ENCODE data around the gene CAND2.
"Not testable (repeated sequence)": the region's sequence is repeated elsewhere in the genome, so short reads cannot be mapped to it uniquely, and the experiment has no call there.

The CAND2 gene

DNA sequence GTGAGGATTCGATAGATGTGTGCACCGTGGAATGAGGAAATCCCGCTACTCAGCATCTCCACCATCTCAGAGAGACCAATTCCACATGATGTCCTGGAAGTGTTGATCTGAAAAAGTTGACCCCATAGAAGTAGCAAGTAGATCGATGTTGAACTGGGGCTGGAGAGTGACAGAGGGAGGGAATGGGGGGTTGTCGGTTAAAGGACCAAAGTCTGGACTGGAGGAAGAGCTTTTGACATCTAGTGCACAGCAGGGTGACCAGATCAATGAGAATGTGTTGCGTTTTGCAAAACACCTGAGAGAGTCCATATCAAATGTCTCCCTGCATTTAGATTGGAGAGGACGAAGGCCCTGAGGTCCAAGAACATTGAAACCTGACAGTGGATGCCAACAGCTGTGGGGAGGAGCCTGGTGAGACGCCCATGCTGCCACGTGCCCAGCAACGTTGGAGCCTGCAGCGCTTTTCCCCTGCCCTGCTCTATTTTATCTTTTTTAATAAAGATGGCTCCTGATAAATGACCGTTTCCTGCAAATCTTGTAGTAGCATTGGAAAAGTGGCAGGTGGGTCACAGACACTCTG is 75.0 kb downstream of the CAND2 start:
- H3K4me3 ChIP-seq (ENCODE audit: low read depth, low read length), result no peak overlapping the region
- no peak for TF ChIP-seq CTCF (IDR thresholded peaks at IDR 0.05; ENCODE audit: low read depth, low read length, missing control alignments)
- in situ Hi-C loops (cut with HindIII; ENCODE audit: low sequenced_read_pairs), result no loop called here
- no peak for DNase-seq (ENCODE audit: low read depth)

DNA sequence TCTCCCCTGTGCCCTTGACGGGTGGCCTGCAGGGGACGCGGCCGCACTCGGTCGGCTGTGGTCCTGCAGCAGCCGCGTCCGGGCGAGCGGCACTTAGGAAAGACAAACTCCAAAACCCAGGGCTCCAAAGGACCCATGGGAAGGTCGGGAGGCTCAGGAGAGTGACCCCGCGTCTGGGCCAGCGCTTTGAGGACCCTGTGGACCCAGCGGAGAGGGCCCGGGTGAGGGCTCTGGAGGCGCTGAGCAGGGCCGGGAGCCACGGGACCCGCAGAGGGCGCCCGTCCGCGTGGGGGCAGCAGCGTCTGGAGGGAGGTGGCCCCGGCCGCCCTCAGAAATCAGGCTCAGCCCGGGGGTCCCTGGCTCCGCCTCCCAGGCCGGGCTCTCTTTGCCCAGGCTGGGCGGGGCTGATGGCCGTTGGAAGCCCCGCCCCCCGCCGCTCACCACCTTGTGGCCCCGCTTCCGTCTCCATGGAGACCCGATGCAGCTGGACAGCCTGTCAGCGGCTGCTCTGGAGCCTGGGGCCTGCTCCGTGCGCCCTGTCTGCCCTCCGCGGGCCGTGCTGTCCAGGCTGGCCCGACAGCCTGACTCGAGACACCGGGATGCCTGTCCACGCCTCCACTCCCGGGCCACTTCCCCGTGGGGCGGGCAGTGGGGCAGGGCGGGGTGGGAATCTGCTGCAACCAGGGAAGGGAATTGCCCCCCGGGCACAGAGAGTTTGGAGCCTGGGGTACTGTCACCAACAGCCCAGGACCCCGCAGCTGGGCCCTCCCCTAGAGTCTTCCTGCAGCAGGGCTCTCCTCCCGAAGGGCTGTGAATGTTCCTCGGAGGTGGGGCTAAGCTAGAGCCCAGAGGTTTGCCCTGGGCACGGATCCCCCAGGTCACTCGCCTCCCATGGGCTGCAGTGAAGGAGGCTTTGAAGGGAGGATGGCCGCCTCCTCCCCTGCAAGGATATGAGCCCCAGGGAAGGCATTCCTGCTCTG is 79.7 kb downstream of the CAND2 start:
- DNase-seq (ENCODE audit: low read depth), result no peak
- TF ChIP-seq CTCF (IDR thresholded peaks at IDR 0.05; ENCODE audit: low read depth, low read length, missing control alignments), result peak; percentile 27
- peak overlapping the region; percentile 22 for H3K4me3 ChIP-seq (ENCODE audit: low read depth, low read length)
- in situ Hi-C loops (cut with HindIII; ENCODE audit: low sequenced_read_pairs), result no loop called here

- TF ChIP-seq CTCF (IDR thresholded peaks at IDR 0.05; ENCODE audit: low read depth, low read length, missing control alignments), result no peak
- in situ Hi-C loops (cut with HindIII; ENCODE audit: low sequenced_read_pairs), result no loop called here
- no peak overlapping the region for H3K4me3 ChIP-seq (ENCODE audit: low read depth, low read length)
- no peak for DNase-seq (ENCODE audit: low read depth)
Measured at GRCh38 chr3:12877040-12877439, 80.6 kb downstream of the CAND2 start.

GRCh38 chr3:12878141-12878574 is 81.7 kb downstream of the CAND2 start:
- no peak for TF ChIP-seq CTCF (IDR thresholded peaks at IDR 0.05; ENCODE audit: low read depth, low read length, missing control alignments)
- in situ Hi-C loops (cut with HindIII; ENCODE audit: low sequenced_read_pairs), result no loop called here

GRCh38 chr3:12878758-12879157 is 82.3 kb downstream of the CAND2 start:
- H3K4me3 ChIP-seq (ENCODE audit: low read depth, low read length); DNase-seq (ENCODE audit: low read depth); in situ Hi-C loops (cut with HindIII; ENCODE audit: low sequenced_read_pairs): not testable (repeated sequence)

More at GRCh38 chr3:12878141-12878574, 81.7 kb downstream of the CAND2 start:
- DNase-seq (ENCODE audit: low read depth), result no peak
- no peak overlapping the region for H3K4me3 ChIP-seq (ENCODE audit: low read depth, low read length)

- DNase-seq (ENCODE audit: low read depth), result no peak
- H3K4me3 ChIP-seq (ENCODE audit: low read depth, low read length), result no peak overlapping the region
- TF ChIP-seq CTCF (IDR thresholded peaks at IDR 0.05; ENCODE audit: low read depth, low read length, missing control alignments), result no peak
- in situ Hi-C loops (cut with HindIII; ENCODE audit: low sequenced_read_pairs), result no loop called here
Measured at GRCh38 chr3:12879191-12879815, 82.8 kb downstream of the CAND2 start.

DNA sequence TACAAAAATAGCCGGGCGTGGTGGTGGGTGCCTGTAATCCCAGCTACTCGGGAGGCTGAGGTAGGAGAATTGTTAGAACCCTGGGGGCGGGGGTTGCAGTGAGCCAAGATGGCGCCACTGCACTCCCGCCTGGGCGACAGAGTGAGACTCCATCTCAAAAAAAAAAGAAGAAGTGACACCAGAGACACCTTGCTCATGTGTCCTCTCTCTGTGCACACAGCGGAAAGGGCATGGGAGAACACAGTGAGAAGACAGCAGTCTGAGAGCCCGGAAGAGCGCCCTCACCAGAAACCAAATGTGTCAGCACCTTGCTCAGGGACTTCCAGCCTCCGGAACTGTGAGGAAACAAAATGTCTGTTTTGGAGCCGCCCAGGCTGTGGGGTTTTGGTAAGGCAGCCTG is 85.4 kb downstream of the CAND2 start:
- DNase-seq (ENCODE audit: low read depth); in situ Hi-C loops (cut with HindIII; ENCODE audit: low sequenced_read_pairs); H3K4me3 ChIP-seq (ENCODE audit: low read depth, low read length): not testable (repeated sequence)

Data from astrocyte of the cerebellum (primary cell).